HK-2 (cell line): ENCODE data around the gene SKI.

ENCODE experiments used
- DNase-seq: peaks from one replicate; pipeline ENCODE4 v3.0.0-alpha.2; 2018; ENCODE audit not compliant: unreplicated experiment

SKI gene

DNA sequence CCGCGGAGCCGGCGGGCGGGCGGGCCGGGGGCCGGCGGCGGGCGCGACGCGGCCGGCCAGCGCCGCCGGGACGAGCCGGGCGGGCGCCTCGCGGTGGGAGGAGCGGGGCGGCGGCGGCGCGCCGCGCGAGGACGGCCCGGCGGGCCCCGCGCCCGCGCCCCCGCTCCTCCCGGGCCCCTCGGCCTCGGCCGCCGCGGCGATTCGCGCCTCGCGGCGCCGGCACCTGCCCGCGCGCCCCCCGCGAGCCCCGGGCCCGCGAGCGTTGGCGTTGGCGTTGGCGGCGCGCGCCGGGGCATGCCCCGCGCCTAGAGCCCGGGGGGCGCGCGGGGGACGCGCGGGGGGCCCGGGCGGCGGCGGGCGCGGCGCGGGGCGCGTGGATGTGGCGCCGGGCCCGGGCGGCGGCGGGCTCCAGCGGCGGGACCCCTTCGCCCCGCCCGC is at the start of gene SKI:
Gene SKI (plus strand): TSS at position 163 of the 438 bp plus-strand sequence. CDS start 448 bp downstream, outside the sequence.
- no peak for DNase-seq

DNA sequence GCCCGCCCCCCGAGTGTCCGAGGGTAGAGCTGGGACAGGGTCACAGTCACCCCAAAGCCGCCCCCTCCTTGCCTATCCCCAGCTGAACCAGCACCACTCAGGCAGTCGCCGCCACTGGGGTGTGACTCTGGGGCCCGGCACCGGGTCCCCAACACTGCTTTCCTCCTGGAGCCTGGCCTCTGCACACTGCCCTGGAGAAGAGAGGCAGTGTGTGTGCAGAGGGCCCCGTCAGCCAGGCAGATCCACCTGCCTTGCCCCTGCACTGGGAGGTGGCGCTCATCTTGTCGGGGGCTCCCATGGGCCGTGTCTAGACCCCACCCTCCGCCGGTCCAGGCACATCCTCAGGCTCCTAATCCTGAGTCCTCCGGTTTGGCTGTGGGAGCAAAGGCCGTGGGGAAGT is 49.2 kb upstream of the SKI start:
- no peak for DNase-seq

DNA sequence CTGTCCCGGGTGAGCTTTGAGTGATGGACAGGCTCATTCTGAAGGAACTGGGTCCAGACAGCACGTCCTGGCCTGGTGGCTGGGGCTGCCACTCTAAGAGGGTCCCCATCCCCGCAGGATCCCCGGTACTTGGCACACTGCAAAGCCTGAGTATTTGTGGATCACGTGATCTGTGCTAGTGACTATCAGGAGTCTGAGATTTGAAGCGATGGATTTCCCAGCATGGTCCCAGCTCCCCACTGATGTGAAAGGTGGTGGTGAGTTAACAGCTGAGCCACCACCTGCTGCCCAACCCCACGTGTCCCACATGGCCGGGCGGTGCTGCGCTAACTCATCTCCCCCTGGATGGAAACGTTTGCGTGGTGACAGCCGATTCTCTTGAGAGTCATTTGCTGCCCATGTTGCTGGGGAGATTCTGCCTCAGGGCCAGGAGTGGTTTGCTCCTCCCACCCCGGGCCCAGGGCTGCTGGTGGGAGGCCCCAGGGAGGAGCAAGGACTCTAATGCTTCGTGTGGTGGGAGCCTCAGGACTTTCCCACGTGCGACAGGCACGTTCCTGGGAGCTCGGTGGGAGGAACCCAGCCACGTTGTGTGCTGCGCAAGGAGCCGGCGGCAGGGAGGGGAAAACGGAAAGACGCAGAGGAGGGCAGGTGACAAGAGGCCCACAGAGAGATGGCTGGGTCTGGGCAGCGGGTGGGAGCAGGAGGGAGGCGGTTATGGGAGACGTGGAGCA is 48.7 kb upstream of the SKI start:
- DNase-seq = no peak

DNA sequence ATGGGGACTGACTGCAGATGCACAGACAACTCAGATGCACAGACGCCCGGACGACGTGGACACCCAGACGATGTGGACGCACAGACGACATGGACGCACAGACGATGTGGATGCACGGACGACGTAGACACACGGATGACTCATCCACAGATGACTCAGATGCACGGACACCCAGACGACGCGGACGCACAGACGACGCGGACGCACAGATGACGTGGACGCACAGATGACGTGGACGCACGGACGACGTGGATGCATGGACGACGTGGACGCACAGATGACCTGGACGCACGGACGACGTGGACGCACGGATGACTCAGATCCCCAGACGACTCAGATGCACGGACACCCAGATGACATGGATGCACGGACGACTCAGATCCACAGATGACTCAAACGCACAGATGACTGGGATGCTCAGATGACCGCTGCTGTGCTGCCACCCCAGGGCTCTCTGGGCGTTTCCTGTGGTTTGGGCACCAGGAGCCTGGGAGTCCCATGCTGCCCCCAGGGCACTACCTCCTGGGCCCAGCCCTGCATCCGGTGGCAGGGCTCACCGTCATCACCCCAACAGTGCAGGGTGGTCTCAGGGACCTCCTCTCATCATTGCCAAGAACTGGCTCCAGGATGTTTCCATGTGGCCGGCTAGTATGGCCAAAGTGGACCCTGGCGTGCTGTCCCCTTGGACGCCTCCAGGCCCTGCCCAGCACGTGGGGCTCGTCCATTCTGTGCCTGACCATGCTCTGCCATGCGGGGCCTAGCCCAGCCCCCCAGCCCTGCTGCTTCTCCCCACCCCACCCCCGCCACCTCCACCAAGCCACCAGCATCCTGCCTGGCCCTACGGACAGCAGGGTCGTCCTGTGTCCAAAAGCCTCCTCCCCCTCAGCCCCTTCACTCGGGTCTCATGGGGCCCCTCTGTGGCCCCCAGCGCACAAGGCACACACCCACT is 47.5 kb upstream of the SKI start:
- peak; percentile 54 for DNase-seq

DNA sequence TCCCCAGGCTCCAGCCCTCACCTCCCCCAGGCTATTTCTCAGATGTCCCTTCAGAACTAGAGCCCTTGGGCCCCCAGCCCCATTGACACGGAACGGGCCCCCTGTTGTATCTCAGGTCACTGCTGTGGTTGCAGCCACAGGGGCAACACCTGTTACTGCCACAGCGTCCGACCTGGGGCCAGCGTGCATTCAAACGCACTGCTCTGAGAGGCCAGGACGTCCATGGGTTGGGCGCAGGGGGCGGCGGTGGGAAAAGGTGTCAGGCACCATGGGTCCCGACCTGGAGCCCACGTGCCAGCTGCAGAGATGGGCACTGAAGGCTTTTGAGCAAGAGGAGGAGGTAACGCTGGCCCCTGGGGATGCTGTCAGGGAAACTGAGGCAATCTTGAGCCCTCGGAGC is 46.8 kb upstream of the SKI start:
- DNase-seq = no peak

DNA sequence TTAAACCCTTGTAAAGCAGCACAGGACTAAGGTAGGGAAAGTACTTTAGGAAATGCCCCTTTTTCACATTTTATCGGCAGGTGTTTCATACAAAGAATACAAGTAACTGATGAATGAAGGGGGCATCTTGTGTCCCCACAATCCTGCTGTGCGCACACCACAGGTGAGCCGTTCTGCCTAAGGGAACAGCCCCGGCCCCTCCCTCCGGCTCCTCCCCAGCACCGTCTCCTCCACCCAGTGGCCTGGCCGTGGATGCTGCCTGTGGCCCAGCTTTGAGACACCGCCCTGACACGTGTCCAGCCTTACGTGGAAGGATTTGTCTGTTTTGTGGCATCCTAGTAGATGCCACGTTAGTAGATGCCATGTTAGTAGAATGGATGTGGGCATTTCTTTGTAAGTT is 46.4 kb upstream of the SKI start:
- DNase-seq = no peak

DNA sequence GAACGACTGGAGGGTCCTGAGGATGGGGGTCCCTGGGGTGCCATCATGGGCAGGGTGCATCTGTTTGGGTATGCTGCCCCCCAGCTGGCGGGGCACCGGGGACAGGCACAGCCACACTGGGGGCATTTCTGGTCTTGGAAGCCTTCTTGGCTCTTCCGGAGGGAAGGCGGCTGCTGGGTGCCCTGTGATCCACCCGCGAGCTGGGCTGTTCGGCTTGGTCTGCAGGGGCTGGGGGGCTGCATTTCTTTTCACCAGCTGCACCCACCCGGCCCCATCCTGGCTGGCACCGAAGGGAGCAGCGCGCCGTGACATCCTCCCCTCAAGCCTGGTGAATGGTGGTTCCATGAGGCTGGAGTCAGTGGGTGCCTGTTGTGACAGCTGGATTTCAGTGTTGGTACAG is 45.7 kb upstream of the SKI start:
- DNase-seq = no peak

DNA sequence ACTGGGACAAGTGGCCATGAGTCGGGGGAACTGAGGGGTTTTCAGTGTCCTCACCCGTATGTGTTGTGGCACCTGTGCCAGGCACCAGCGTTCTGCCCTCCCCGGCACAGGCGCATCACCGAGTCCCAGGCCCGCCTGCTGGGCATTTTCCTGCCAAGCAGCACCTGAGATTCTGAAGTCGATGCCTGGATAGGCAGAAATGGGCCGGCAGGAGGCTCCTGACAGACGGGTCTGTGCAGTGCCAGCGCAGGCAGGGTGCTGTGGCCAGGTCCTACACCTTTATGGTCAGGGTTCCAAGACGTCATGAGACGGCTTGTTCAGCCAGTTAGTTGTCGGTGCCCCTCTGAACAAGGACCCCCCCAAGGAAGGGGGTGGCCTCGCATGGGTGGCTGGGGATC is 44.2 kb upstream of the SKI start:
- no peak for DNase-seq

DNA sequence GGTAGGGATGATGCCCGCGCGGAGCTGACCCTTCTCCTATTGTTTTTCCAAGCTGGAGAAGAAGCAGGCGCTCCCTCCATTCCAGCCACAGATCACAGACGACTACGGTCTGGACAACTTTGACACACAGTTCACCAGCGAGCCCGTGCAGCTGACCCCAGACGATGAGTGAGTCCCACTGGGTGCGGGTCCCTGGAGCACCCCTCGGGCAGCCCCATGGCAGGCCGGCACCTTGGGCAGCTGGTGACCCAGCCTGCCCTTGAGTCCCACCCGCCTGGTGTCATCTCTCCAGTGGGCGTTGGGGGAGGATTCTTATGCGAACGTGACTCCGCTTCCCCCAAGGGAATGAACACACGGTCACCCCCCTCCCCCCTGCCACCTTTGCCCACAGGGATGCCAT is 43.6 kb upstream of the SKI start:
- DNase-seq = no peak

DNA sequence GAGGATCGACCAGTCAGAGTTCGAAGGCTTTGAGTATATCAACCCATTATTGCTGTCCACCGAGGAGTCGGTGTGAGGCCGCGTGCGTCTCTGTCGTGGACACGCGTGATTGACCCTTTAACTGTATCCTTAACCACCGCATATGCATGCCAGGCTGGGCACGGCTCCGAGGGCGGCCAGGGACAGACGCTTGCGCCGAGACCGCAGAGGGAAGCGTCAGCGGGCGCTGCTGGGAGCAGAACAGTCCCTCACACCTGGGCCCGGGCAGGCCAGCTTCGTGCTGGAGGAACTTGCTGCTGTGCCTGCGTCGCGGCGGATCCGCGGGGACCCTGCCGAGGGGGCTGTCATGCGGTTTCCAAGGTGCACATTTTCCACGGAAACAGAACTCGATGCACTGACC is 43.2 kb upstream of the SKI start:
- no peak for DNase-seq

DNA sequence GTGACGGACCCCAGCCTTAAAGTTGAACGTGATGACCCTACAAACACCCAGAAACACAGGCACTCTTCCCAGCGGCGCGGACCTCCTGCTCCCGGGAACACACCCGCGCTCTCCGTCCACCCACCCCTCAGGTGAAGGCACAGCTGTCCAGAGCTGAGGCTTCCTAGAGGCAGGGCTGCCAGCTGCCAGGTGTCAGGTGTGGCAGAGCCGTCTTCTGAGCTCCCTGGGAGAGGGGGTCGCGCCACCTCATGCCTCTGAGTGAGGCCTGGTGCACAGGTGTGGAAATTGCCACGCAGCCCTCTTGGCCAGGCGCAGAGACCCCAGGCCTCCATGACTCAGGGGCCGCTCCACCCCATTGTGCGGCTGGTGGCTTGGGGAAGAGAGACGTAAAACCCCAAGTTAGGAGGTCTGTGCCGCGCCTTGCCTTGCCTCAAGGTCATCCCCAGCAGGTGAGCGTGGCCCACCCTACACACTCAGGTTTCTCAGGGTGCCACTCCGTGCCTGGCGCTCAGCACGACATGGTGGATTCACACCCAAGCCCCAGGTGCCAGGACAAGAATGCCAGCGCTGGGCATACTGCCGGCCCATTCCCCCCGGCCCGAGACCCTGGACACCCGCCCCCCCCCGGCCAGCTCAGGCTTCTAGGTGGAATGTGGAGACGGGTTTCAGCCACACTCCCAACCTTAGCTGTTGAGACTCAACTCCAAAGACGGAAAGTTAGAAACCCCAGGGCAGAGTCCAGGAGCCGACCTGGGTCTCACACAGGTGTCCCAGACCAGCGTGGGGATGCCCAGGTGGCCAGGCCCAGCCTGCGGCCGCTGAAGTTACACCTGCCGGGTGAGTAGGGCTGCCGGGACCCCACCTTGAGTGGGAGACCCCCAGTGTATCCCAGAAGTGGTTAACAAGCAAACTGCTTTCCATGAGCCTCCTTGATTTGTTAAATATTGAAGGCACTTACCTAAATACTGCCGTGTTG is 42.0 kb upstream of the SKI start:
- no peak for DNase-seq

DNA sequence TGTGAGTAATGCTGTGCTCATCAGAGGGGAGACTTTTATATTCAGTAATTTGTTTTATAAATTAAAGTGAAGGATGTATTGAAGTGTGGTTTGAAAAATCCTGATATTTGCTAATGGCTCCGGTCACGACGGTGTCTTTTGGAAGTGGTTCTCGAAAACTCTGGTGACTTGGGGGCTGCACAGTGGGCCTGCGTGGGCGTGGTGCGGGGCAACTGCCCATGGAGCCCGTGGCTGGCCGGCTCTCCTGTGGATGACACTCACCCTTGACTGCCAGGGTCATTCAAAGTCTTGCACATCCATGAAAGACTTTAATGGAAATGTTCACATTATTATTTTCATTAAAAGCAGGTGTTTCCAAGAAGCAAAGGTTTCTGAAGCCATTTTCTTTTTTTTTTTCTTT is 41.2 kb upstream of the SKI start:
- no peak for DNase-seq

DNA sequence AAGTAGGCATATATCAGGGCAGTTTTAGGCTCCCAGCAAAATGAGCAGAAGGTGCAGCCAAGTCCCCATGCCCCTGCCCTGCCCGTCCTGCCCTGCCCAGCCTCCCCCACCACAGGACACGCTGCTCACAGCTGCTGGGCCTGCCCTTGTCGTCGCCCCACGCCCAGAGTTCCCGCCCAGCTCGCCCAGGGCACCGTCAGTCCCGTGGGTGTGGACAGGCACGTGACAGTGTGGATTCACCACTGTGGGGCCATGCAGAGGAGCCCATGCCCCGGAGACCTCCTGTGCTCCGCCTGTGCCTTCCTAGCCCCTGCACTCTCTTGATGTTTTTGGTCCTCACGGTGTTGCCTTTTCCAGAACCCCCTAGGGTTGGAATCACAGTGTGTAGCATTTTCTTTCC is 40.5 kb upstream of the SKI start:
- no peak for DNase-seq

DNA sequence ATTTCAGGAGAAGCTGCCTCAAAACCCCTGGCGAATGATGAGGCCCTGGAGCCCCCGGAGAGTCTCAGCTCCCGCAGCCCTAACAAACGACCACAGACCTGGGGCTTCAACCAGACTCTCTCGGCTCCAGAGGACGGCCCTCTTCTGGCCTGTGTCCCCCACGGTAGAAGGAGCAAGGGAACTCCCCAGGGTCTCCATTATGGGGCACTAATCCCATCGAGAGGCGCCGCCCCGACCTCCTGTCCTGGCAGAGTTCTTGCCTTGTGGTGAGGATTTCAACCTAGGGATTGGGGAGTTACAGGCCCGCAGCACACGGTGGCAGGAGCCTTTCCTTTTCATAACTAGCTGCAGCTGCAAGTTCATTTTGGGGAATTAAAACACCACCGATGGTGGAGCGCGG is 39.8 kb upstream of the SKI start:
- no peak for DNase-seq

DNA sequence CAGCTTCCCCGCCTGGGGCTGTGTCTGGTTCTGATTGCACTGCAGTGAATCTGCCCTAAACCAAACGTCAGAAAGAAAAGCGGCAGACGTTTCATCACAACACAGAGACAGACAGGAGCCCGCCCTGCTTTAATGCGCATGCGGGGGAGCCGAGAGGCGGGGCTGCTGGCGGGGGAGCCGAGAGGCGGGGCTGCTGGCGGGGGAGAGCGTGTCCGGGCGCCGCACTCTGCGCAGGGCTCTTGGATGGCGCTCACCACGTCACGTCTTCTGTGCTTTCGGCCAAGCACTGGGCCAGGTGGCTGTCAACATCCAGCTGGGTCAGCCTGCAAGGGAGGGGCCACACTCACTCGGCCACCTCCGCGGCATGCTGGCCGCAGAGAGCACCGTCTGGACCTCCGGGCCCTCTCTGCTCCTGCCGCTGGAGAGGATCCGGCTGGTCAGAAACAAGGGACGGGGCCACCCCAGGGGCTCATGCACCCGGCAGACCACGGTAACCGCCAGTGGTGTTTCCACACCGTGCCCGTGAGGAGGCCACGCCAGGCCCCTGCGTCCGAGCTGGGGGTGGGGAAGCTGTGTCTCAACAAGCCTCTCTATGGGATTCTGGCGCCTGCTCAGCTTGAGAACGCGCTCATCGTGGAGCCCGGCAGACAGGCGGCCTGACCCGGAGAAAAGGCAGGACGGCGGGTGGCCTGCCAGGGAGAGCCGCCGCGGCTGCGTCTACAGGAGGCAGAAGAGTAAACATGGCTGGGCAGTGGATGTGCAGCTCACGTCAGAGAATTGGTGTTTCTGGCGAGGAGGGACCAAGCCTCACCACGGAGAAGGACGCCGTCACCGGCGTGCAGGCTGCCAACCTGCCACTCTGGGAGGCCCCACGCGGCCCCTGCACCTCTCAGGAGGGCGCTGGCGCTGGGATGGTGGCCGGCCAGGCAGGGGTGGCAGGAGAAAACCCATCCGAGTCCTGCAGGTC is 38.4 kb upstream of the SKI start:
- peak; percentile 97 for DNase-seq

DNA sequence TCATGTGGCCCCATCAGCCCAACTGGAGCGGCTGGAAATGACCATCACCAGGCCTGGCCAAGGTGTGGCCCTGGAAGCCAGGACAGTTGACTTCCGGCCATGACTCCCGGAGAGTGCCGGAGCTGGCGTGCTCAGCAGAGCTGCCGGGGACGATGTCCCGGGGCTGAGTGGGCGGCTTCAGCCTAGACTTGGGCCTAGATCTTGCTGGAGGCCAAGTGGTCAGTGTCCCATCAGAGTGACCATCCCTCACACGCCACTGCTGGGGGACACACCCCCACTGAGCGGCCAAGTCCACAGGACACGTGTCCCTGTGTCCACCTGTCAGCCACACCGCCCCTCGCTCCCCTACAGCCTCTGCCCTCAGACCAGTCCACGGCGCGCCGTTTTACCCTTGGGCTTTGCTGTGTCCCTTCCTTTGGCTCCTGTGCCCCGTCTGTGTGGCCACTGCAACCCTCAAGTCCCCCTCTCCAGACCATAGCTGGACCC is 37.6 kb upstream of the SKI start:
- DNase-seq = no peak

DNA sequence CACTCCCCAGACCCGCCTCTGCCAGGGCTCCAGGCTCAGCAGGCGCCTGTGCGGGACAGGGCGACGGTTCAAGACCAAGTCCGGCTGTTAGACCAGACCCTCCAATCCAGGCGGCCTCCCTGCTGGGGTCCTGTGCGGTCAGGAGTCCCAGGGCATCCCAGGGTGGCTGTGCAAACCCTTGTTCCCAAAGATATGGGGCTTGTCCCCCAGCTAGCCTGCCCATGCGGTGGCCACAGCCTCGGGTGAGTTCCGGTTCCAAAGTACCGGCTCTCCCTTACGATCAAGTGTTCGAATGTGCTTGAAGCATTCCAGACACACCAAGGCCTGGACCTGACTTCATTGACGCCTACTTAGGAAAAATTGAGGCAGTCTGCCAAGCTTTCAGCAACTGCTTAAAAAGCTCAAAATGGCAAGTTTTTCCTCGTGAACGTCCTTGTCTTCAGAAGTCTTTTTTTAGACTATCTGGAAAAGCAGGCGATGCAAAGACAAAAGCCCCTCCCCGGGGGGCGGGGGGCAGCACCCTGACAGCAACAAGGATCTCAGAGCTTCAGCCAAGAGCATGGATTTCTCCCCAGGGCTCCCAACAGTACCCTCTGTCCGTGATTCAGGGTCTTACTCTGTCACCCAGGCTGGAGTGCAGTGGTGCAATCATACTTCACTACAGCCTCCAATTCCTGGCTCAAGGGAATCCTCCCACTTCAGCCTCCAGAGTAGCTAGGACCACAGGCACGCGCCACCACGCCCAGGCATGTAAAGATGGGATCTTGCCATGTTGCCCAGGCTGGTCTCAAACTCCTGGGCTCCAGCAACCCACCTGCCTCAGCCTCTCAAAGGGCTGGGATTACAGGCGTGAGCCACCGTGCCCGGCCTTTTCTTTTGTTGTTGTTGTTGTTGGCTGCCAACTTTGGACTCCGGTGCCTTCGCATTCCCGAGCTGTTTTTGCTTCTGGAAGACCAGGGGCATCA is 35.8 kb upstream of the SKI start:
- no peak for DNase-seq

DNA sequence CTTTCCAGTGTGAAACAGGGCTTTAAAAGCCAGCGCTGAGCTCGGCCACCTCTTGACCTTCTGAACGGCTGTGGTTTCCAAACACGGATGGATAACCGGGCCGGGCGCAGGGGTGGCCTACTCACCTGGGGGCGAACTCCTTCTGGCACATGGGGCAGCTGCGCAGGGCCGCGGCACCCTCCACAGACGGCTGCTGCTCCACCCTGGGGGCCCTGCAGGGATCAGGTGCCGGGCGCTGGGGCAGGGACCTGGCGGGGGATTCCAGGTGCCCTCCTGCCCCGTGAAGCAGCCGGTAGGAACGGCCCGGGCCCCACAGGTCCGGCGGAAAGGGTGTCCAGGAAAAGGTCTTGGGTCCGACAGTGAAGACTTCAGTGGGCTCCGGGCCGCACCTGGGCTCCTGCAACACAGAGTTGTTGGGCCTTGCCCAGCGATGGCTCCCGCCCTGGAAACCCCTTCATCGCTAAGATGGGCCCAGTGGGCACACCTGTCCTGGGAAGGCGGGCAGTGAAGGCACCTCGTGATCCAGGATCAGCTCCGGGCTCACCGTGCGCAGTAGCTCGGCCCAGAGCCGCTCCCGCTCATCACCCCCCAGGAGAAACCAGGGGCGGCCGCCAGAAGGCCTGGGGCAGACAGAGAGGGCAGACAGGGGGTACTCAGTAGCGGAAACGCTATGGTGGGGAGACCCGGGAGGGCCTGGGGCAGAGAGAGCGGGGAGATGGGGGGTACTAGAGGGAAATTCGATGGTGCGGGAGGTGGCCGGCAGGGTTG is 34.4 kb upstream of the SKI start:
- DNase-seq = peak; percentile 55
